Hepatocyte (in vitro differentiated cells): ENCODE data around the gene PBX3. TPM values are rescaled to one million over a fixed set of nuclear protein-coding genes. Genes with fewer than 3 reads are reported as not detected.

Source experiments
- DNase-seq: peaks from one replicate; pipeline ENCODE4 v3.0.0-alpha.2; 2016; ENCODE audit warnings: low spot score
- H2AFZ ChIP-seq: fragments of 200-600 bp; sonication (generic); 2 replicates; pipeline ENCODE4 v1.6.0; 2016; ENCODE audit warnings: antibody characterized with exemption, mild to moderate bottlenecking
- H3K27ac ChIP-seq: fragments of 200-600 bp; sonication (generic); 2 replicates; pipeline ENCODE4 v1.5.1; 2016; ENCODE audit warnings: mild to moderate bottlenecking
- H3K27me3 ChIP-seq: fragments of 200-600 bp; sonication (generic); 2 replicates; pipeline ENCODE4 v1.6.1; 2016
- H3K36me3 ChIP-seq: fragments of 200-600 bp; sonication (generic); replicated peaks from 2 replicates; pipeline ENCODE4 v1.5.1; 2016; ENCODE audit warnings: low read depth; ENCODE audit not compliant: insufficient read depth
- H3K4me1 ChIP-seq: fragments of 200-600 bp; sonication (generic); 2 replicates; pipeline ENCODE4 v1.5.1; 2016; ENCODE audit warnings: mild to moderate bottlenecking, moderate library complexity; ENCODE audit not compliant: insufficient read depth
- H3K4me2 ChIP-seq: fragments of 200-600 bp; sonication (generic); 2 replicates; pipeline ENCODE4 v1.6.0; 2016
- H3K4me3 ChIP-seq: fragments of 200-600 bp; sonication (generic); 2 replicates; pipeline ENCODE4 v1.5.1; 2016; ENCODE audit warnings: mild to moderate bottlenecking
- H3K79me2 ChIP-seq: fragments of 200-600 bp; sonication (generic); 2 replicates; pipeline ENCODE4 v1.6.0; 2017; ENCODE audit warnings: mild to moderate bottlenecking
- H3K9me2 ChIP-seq: fragments of 200-600 bp; sonication (generic); replicated peaks from 2 replicates; pipeline ENCODE4 v1.6.0; 2017; ENCODE audit warnings: mild to moderate bottlenecking; ENCODE audit not compliant: insufficient read depth
- H3K9me3 ChIP-seq: fragments of 200-600 bp; sonication (generic); 2 replicates; pipeline ENCODE4 v1.5.1; 2016; ENCODE audit warnings: low read depth, mild to moderate bottlenecking
- H4K20me1 ChIP-seq: fragments of 200-600 bp; sonication (generic); 2 replicates; pipeline ENCODE4 v1.6.0; 2016; ENCODE audit warnings: mild to moderate bottlenecking; ENCODE audit not compliant: insufficient read depth, poor library complexity, severe bottlenecking
- CTCF ChIP-seq: fragments of 200-600 bp; sonication (generic); IDR thresholded peaks from 2 replicates; pipeline ENCODE4 v1.5.1; 2016; ENCODE audit warnings: antibody characterized with exemption, mild to moderate bottlenecking; ENCODE audit not compliant: poor library complexity
- EZH2 ChIP-seq: fragments of 200-600 bp; sonication (generic); IDR thresholded peaks from 2 replicates; pipeline ENCODE4 v1.6.1; 2016; ENCODE audit warnings: antibody characterized with exemption, mild to moderate bottlenecking, borderline replicate concordance
- EZH2phosphoT487 ChIP-seq: fragments of 200-600 bp; sonication (generic); IDR thresholded peaks from one replicate; pipeline ENCODE4 v1.6.1; 2018; ENCODE audit warnings: antibody characterized with exemption, mild to moderate bottlenecking, low read depth, moderate library complexity; ENCODE audit not compliant: unreplicated experiment, severe bottlenecking
- WGBS: methylation state at CpG from one replicate; pipeline ENCODE4 v1.1.6; 2016; ENCODE audit warnings: low lambda C conversion rate; ENCODE audit errors: missing lambda C conversion rate; 5-methylcytosine and 5-hydroxymethylcytosine counted together
- polyA plus RNA-seq: library from polyadenylated mRNA; unstranded; fragments of >200 nt; fragmentation: Nextera tagmentation; extraction: Ambion mirVana; gene quantifications from 2 replicates; pipeline ENCODE4 v1.2.1, GENCODE V29; 2016
- total RNA-seq: library from RNA; depleted of rRNA; stranded (reverse); fragments of >200 nt; gene quantifications from 2 replicates; pipeline ENCODE4 v1.2.3, GENCODE V29; 2014

Gene PBX3
- total and polyA plus RNA-seq, 2 experiments from 2014 or later, result 15.9 to 23.3 TPM

- no peak for TF ChIP-seq EZH2
- no peak for TF ChIP-seq EZH2phosphoT487
- TF ChIP-seq CTCF, result no peak
- H3K4me3 ChIP-seq, result no peak overlapping the region
- H3K79me2 ChIP-seq, result no peaks in the 10 kb centered on the region
- H3K36me3 ChIP-seq, result no peaks in the 10 kb centered on the region
- H3K27me3 ChIP-seq, result no peaks in the 10 kb centered on the region
- no peaks in the 10 kb centered on the region for H3K9me3 ChIP-seq
- 90% methylated on average over 1 of the region's 1 CpG for whole genome bisulfite sequencing
- H3K4me1 ChIP-seq, result no peaks in the 10 kb centered on the region
- no peak for DNase-seq
- no peak overlapping the region for H3K4me2 ChIP-seq
- H3K27ac ChIP-seq, result no peak overlapping the region
- no peaks in the 10 kb centered on the region for H4K20me1 ChIP-seq
- H3K9me2 ChIP-seq, result no peaks in the 10 kb centered on the region
- H2AFZ ChIP-seq, result no peak overlapping the region
Observed at GRCh38 chr9:125835655-125836054, 88.5 kb downstream of the PBX3 start.

- H4K20me1 ChIP-seq, result no peaks in the 10 kb centered on the region
- H3K4me3 ChIP-seq, result no peak overlapping the region
- WGBS, result 63% methylated on average over 2 of the region's 2 CpGs
- H3K9me3 ChIP-seq, result no peaks in the 10 kb centered on the region
- no peak overlapping the region for H3K4me2 ChIP-seq
- H3K27ac ChIP-seq, result no peak overlapping the region
- H3K27me3 ChIP-seq, result no peaks in the 10 kb centered on the region
- H2AFZ ChIP-seq, result no peak overlapping the region
- no peak for DNase-seq
- no peaks in the 10 kb centered on the region for H3K4me1 ChIP-seq
- no peaks in the 10 kb centered on the region for H3K9me2 ChIP-seq
- TF ChIP-seq CTCF (no peak), EZH2phosphoT487 (no peak), EZH2 (no peak)
- no peaks in the 10 kb centered on the region for H3K36me3 ChIP-seq
- no peaks in the 10 kb centered on the region for H3K79me2 ChIP-seq
Observed at GRCh38 chr9:125839317-125839716, 92.1 kb downstream of the PBX3 start.

GRCh38 chr9:125841444-125841843 lies 94.3 kb downstream of the PBX3 start:
- no peaks in the 10 kb centered on the region for H3K9me3 ChIP-seq
- WGBS, result 100% methylated on average over 1 of the region's 1 CpG
- no peaks in the 10 kb centered on the region for H4K20me1 ChIP-seq
- H3K4me3 ChIP-seq, result no peak overlapping the region
- H3K4me2 ChIP-seq, result no peak overlapping the region
- no peak overlapping the region for H3K27ac ChIP-seq
- H3K36me3 ChIP-seq, result no peaks in the 10 kb centered on the region
- H3K4me1 ChIP-seq, result no peaks in the 10 kb centered on the region
- H3K79me2 ChIP-seq, result no peaks in the 10 kb centered on the region
- TF ChIP-seq EZH2phosphoT487 (no peak), CTCF (no peak), EZH2 (no peak)
- DNase-seq, result no peak
- H3K9me2 ChIP-seq, result no peaks in the 10 kb centered on the region
- H2AFZ ChIP-seq, result no peak overlapping the region
- H3K27me3 ChIP-seq, result no peaks in the 10 kb centered on the region

- Histone ChIP-seq H3K36me3 (no peaks in the 10 kb centered on the region), H3K4me3 (no peak overlapping the region), H3K9me3 (no peaks in the 10 kb centered on the region), H3K4me2 (no peak overlapping the region), H3K9me2 (no peaks in the 10 kb centered on the region), H3K79me2 (no peaks in the 10 kb centered on the region), H3K27ac (no peak overlapping the region), H3K27me3 (no peaks in the 10 kb centered on the region), H3K4me1 (no peaks in the 10 kb centered on the region), H2AFZ (no peak overlapping the region), H4K20me1 (no peaks in the 10 kb centered on the region)
- TF ChIP-seq CTCF (no peak), EZH2phosphoT487 (no peak), EZH2 (no peak)
- no peak for DNase-seq
- 97% methylated on average over 1 of the region's 1 CpG for WGBS
Observed at GRCh38 chr9:125842242-125842641, 95.1 kb downstream of the PBX3 start.
